ENCODE data around the gene TMEM182.

GRCh38 chr2:102848366-102848839 lies 86.6 kb downstream of the TMEM182 start:
- TF ChIP-seq CTCF (IDR thresholded peaks at IDR 0.05 in 4 of 5, conservative IDR thresholded peaks at IDR 0.05 in 1 of 5) (no peak), POLR2A (IDR thresholded peaks at IDR 0.05) (no peak)

All from gastrocnemius medialis (tissue), 4 donors.